Erythroblast (primary cell): ENCODE results near the gene CCDC192.

Experiments
- GATA1 ChIP-seq: IDR thresholded peaks from 2 replicates; pipeline ENCODE4 v1.6.1; 2011; ENCODE audit warnings: low read depth, mild to moderate bottlenecking, control low read depth, low read length, moderate library complexity
- POLR2A ChIP-seq: IDR thresholded peaks from 2 replicates; pipeline ENCODE4 v1.6.1; 2011; ENCODE audit warnings: mild to moderate bottlenecking, low read length

- TF ChIP-seq POLR2A (no peak), GATA1 (no peak)
Measured at GRCh38 chr5:127702434-127702833, 757 bp upstream of the CCDC192 start.
